HL-60 (cell line): ENCODE data around the gene SPIRE1.

Experiments used
- DNase-seq, 2 experiments: peaks; one replicate each; pipeline ENCODE4 v3.0.0-alpha.2; 2010 to 2020; ENCODE audit warnings: low read depth in 1 of 2, low spot score in 1 of 2
- H3K27ac ChIP-seq: fragments of 250-450 bp; sonication (Bioruptor Pico); replicated peaks from 2 replicates; pipeline ENCODE4 v1.5.1; 2020; ENCODE audit warnings: mild to moderate bottlenecking, moderate library complexity
- H3K27me3 ChIP-seq: fragments of 250-450 bp; sonication (Bioruptor Pico); 2 replicates; pipeline ENCODE4 v1.5.1; 2021; ENCODE audit warnings: mild to moderate bottlenecking, moderate library complexity; ENCODE audit not compliant: insufficient read depth, poor library complexity, severe bottlenecking
- H3K4me3 ChIP-seq: replicated peaks from 2 replicates; pipeline ENCODE4 v1.5.1; 2011; ENCODE audit warnings: mild to moderate bottlenecking, control low read depth, low read length; ENCODE audit not compliant: insufficient read depth
- CTCF ChIP-seq: IDR thresholded peaks from one replicate; pipeline ENCODE4 v1.5.1; 2011; ENCODE audit warnings: low read length, control low read depth, inconsistent platforms; ENCODE audit not compliant: insufficient read depth
- GABPA ChIP-seq: IDR thresholded peaks from 2 replicates; pipeline ENCODE4 v1.6.1; 2012; ENCODE audit warnings: low read depth
- POLR2AphosphoS5 ChIP-seq: IDR thresholded peaks from 2 replicates; pipeline ENCODE4 v1.6.1; 2012; ENCODE audit warnings: low read depth
- REST ChIP-seq: IDR thresholded peaks from 2 replicates; pipeline ENCODE4 v1.6.1; 2012; ENCODE audit warnings: low read depth; ENCODE audit not compliant: insufficient replicate concordance
- SPI1 ChIP-seq: IDR thresholded peaks from 2 replicates; pipeline ENCODE4 v1.6.1; 2012; ENCODE audit warnings: low read depth, mild to moderate bottlenecking, borderline replicate concordance

The SPIRE1 gene

GRCh38 chr18:12694032-12694431, 36.1 kb upstream of the SPIRE1 start:
- Histone ChIP-seq H3K27ac (no peak overlapping the region), H3K4me3 (no peak overlapping the region), H3K27me3 (no peaks in the 10 kb centered on the region)
- TF ChIP-seq REST (no peak), POLR2AphosphoS5 (no peak), SPI1 (no peak), GABPA (no peak), CTCF (no peak)
- DNase-seq, result no peak

- DNase-seq, result no peak
- TF ChIP-seq POLR2AphosphoS5 (no peak), GABPA (no peak), REST (no peak), CTCF (no peak), SPI1 (no peak)
- no peaks in the 10 kb centered on the region for H3K27me3 ChIP-seq
- H3K4me3 ChIP-seq, result no peak overlapping the region
- H3K27ac ChIP-seq, result no peak overlapping the region
Measured at GRCh38 chr18:12692206-12692605, 34.3 kb upstream of the SPIRE1 start.

- Histone ChIP-seq H3K27me3 (no peaks in the 10 kb centered on the region), H3K27ac (no peak overlapping the region), H3K4me3 (no peak overlapping the region)
- no peak for DNase-seq
- TF ChIP-seq POLR2AphosphoS5 (no peak), SPI1 (no peak), GABPA (no peak), REST (no peak), CTCF (no peak)
Measured at GRCh38 chr18:12689256-12689850, 31.4 kb upstream of the SPIRE1 start.
